GM23338 (cell line): ENCODE data around the gene SLC44A1. TPM values are rescaled to one million over a fixed set of nuclear protein-coding genes. Genes with fewer than 3 reads are reported as not detected.

Experiments used
- ATAC-seq: fragments of 200-7000 bp; cut with Tn5 transposase; 3 replicates; pipeline ENCODE4 v1.9.1; 2020
- DNase-seq: peaks from one replicate; pipeline ENCODE4 v3.0.0-alpha.2; 2015; ENCODE audit warnings: low spot score
- H2AFZ ChIP-seq: fragments of 200-600 bp; sonication (generic); 2 replicates; pipeline ENCODE4 v1.8.0; 2016; ENCODE audit warnings: antibody characterized with exemption, mild to moderate bottlenecking, moderate library complexity
- H3F3A ChIP-seq: fragments of 200-600 bp; sonication (generic); replicated peaks from 2 replicates; pipeline ENCODE4 v1.8.0; 2017; ENCODE audit warnings: antibody characterized with exemption, mixed run types, low read depth
- H3K27ac ChIP-seq: fragments of 200-600 bp; sonication (generic); 2 replicates; pipeline ENCODE4 v1.6.1; 2016; ENCODE audit warnings: low read depth
- H3K27me3 ChIP-seq: fragments of 200-600 bp; sonication (generic); 2 replicates; pipeline ENCODE4 v1.8.0; 2016; ENCODE audit warnings: mild to moderate bottlenecking, mixed run types, moderate library complexity; ENCODE audit not compliant: insufficient read depth
- H3K36me3 ChIP-seq: fragments of 200-600 bp; sonication (generic); 2 replicates; pipeline ENCODE4 v1.8.0; 2016; ENCODE audit warnings: mild to moderate bottlenecking; ENCODE audit not compliant: insufficient read depth
- H3K4me1 ChIP-seq: fragments of 200-600 bp; sonication (generic); 2 replicates; pipeline ENCODE4 v1.8.0; 2016; ENCODE audit warnings: mild to moderate bottlenecking, moderate library complexity; ENCODE audit not compliant: insufficient read depth
- H3K4me2 ChIP-seq: fragments of 200-600 bp; sonication (generic); 2 replicates; pipeline ENCODE4 v1.7.1; 2017; ENCODE audit warnings: mixed run types
- H3K4me3 ChIP-seq: fragments of 200-600 bp; sonication (generic); 2 replicates; pipeline ENCODE4 v1.6.1; 2016; ENCODE audit warnings: mixed run types
- H3K79me2 ChIP-seq: fragments of 200-600 bp; sonication (generic); replicated peaks from 2 replicates; pipeline ENCODE4 v1.8.0; 2017; ENCODE audit warnings: mild to moderate bottlenecking; ENCODE audit not compliant: insufficient read depth
- H3K9me2 ChIP-seq: fragments of 200-600 bp; sonication (generic); 2 replicates; pipeline ENCODE4 v1.8.0; 2017; ENCODE audit not compliant: insufficient read depth
- H4K20me1 ChIP-seq: fragments of 200-600 bp; sonication (generic); replicated peaks from 2 replicates; pipeline ENCODE4 v1.8.0; 2017; ENCODE audit warnings: mild to moderate bottlenecking; ENCODE audit not compliant: insufficient read depth
- H3K27ac Mint-ChIP-seq: 2 replicates; pipeline ENCODE4 v1.8.0; 2020; ENCODE audit warnings: inconsistent platforms, mild to moderate bottlenecking, moderate library complexity, mixed read lengths
- H3K27me3 Mint-ChIP-seq: 3 replicates; pipeline ENCODE4 v1.8.0; 2022; ENCODE audit warnings: low read depth, mild to moderate bottlenecking, moderate library complexity, mixed read lengths, inconsistent platforms; ENCODE audit not compliant: insufficient read depth, poor library complexity
- H3K36me3 Mint-ChIP-seq: 3 replicates; pipeline ENCODE4 v1.8.0; 2021; ENCODE audit warnings: low read depth, mild to moderate bottlenecking, inconsistent platforms, moderate library complexity, mixed read lengths
- H3K4me1 Mint-ChIP-seq: 3 replicates; pipeline ENCODE4 v1.8.0; 2020; ENCODE audit warnings: mild to moderate bottlenecking, inconsistent platforms, mixed read lengths
- H3K4me3 Mint-ChIP-seq: 3 replicates; pipeline ENCODE4 v1.8.0; 2021; ENCODE audit warnings: moderate library complexity, mild to moderate bottlenecking, inconsistent platforms, mixed read lengths
- H3K9me3 Mint-ChIP-seq: 3 replicates; pipeline ENCODE4 v1.8.0; 2020; ENCODE audit warnings: moderate library complexity, mild to moderate bottlenecking, inconsistent platforms, mixed read lengths
- CREB1 ChIP-seq: fragments of 250-450 bp; sonication (Bioruptor Pico); IDR thresholded peaks from 2 replicates; pipeline ENCODE4 v1.5.0; 2020; ENCODE audit warnings: low read depth, mild to moderate bottlenecking, moderate library complexity
- ETS1 ChIP-seq: IDR thresholded peaks from 2 replicates; pipeline ENCODE4 v1.6.1; 2016; ENCODE audit warnings: antibody characterized with exemption
- EZH2 ChIP-seq: fragments of 200-600 bp; sonication (generic); IDR thresholded peaks from one replicate; pipeline ENCODE4 v1.8.0; 2017; ENCODE audit warnings: antibody characterized with exemption, mild to moderate bottlenecking, low read depth; ENCODE audit not compliant: unreplicated experiment
- POLR2AphosphoS5 ChIP-seq: IDR thresholded peaks from 2 replicates; pipeline ENCODE4 v1.6.1; 2016; ENCODE audit warnings: antibody characterized with exemption, low read depth
- ZNF114 ChIP-seq: fragments of 250-450 bp; sonication (Bioruptor Pico); IDR thresholded peaks from 2 replicates; pipeline ENCODE4 v1.5.0; 2020; ENCODE audit warnings: mild to moderate bottlenecking, moderate library complexity
- ZNF331 ChIP-seq: fragments of 250-450 bp; sonication (Bioruptor Pico); IDR thresholded peaks from 2 replicates; pipeline ENCODE4 v1.5.0; 2020; ENCODE audit warnings: low read depth, mild to moderate bottlenecking, moderate library complexity
- ZNF462 ChIP-seq: fragments of 250-450 bp; sonication (Bioruptor Pico); IDR thresholded peaks from 2 replicates; pipeline ENCODE4 v1.5.0; 2020; ENCODE audit warnings: mild to moderate bottlenecking, moderate library complexity
- polyA plus RNA-seq: library from polyadenylated mRNA; unstranded; fragments of >200 nt; fragmentation: Nextera tagmentation; extraction: Ambion mirVana; gene quantifications from 2 replicates; pipeline ENCODE4 v1.2.1, GENCODE V29; 2016
- total RNA-seq: library from RNA; depleted of rRNA; stranded (reverse); fragments of >200 nt; shearing (Covaris generic); gene quantifications from 2 replicates; pipeline ENCODE4 v1.2.3, GENCODE V29; 2014

The SLC44A1 gene
- total and polyA plus RNA-seq, 2 experiments from 2014 or later, result 14.9 to 75.0 TPM

GRCh38 chr9:105252405-105252756, 7.9 kb downstream of the SLC44A1 start (continued):
- TF ChIP-seq ZNF462 (CRISPR knock-in tag) (no peak), ETS1 (no peak), EZH2 (no peak), ZNF114 (CRISPR knock-in tag) (no peak)

- Histone ChIP-seq H2AFZ (no peak overlapping the region), H3K4me1 (peaks cover 54% of the 10 kb centered on the region), H3K36me3 (no peaks in the 10 kb centered on the region), H3K4me2 (no peak overlapping the region), H3K27ac (no peak overlapping the region), H3K79me2 (peaks cover 99% of the 10 kb centered on the region), H3K9me2 (no peaks in the 10 kb centered on the region), H4K20me1 (no peaks in the 10 kb centered on the region), H3F3A (no peaks in the 10 kb centered on the region), H3K27me3 (no peaks in the 10 kb centered on the region), H3K4me3 (no peak overlapping the region)
- Mint-ChIP-seq H3K4me1 (peaks cover 42% of the 10 kb centered on the region), H3K4me3 (no peak overlapping the region), H3K36me3 (no peaks in the 10 kb centered on the region), H3K9me3 (no peaks in the 10 kb centered on the region), H3K27ac (no peak overlapping the region), H3K27me3 (no peaks in the 10 kb centered on the region)
- ATAC-seq (peak; percentile 65), DNase-seq (peak; percentile 36)
- TF ChIP-seq POLR2AphosphoS5 (no peak), ZNF331 (CRISPR knock-in tag) (no peak), CREB1 (CRISPR knock-in tag) (no peak)
Measured at GRCh38 chr9:105254226-105254625, 9.8 kb downstream of the SLC44A1 start.
